Measurements from ENCODE around the gene SLC25A21. TPM values are rescaled to one million over a fixed set of nuclear protein-coding genes. Genes with fewer than 3 reads are reported as not detected.

SLC25A21 gene
- total RNA-seq, 4 donors from 2014 or later: 0.67 to 2.1 (median 0.91) TPM

GRCh38 chr14:36674659-36675058, 497.7 kb downstream of the SLC25A21 start:
- peaks cover 0 to 65% (median 0%) of the 10 kb centered on the region in 4 donors for H3K27me3 ChIP-seq
- peak overlapping the region in 3 of 4 donors; percentile 2 to 18 (median 10) for H3K4me3 ChIP-seq
- peaks cover 0 to 76% (median 0%) of the 10 kb centered on the region in 3 donors for H3K4me1 ChIP-seq
- TF ChIP-seq POLR2A (IDR thresholded peaks at IDR 0.05): no peak
- no peak for TF ChIP-seq CTCF (IDR thresholded peaks at IDR 0.05)
- DNase-seq: no peak
- intact Hi-C loops (cut with DNase I): no loop called here
- H3K36me3 ChIP-seq: peaks cover 0 to 38% (median 0%) of the 10 kb centered on the region in 3 donors
- H3K9me3 ChIP-seq: no peaks in the 10 kb centered on the region
- H3K27ac ChIP-seq: peak overlapping the region in 2 of 4 donors; percentile 94 to 96
- WGBS, 2 donors: 37 to 47% methylated on average over 3 of the region's 3 CpGs

GRCh38 chr14:36672095-36672494, 500.3 kb downstream of the SLC25A21 start:
- intact Hi-C loops (cut with DNase I): no loop called here
- peak overlapping the region in 3 of 4 donors; percentile 3 to 31 (median 8) for H3K4me3 ChIP-seq
- H3K27ac ChIP-seq: peak overlapping the region in 3 of 4 donors; percentile 55 to 96 (median 94)
- TF ChIP-seq CTCF (IDR thresholded peaks at IDR 0.05) (no peak), POLR2A (IDR thresholded peaks at IDR 0.05) (no peak)
- H3K36me3 ChIP-seq: peaks cover 0 to 15% (median 0%) of the 10 kb centered on the region in 3 donors
- no peaks in the 10 kb centered on the region for H3K9me3 ChIP-seq
- peaks cover 0 to 70% (median 0%) of the 10 kb centered on the region in 3 donors for H3K4me1 ChIP-seq
- H3K27me3 ChIP-seq: peaks cover 0 to 88% (median 0%) of the 10 kb centered on the region in 4 donors
- WGBS, 2 donors: 25 to 48% methylated on average over 4 of the region's 4 CpGs
- no peak for DNase-seq

- Histone ChIP-seq H3K27ac (peak overlapping the region in 2 of 4 donors; percentile 94 to 96), H3K9me3 (no peaks in the 10 kb centered on the region), H3K4me3 (peak overlapping the region in 3 of 4 donors; percentile 15 to 75 (median 31)), H3K27me3 (peaks cover 0 to 94% (median 6%) of the 10 kb centered on the region in 4 donors), H3K36me3 (peaks cover 0 to 15% (median 0%) of the 10 kb centered on the region in 3 donors), H3K4me1 (peaks cover 0 to 73% (median 6%) of the 10 kb centered on the region in 3 donors)
- 22 to 31% methylated on average over 3 of the region's 3 CpGs for WGBS, 2 donors
- TF ChIP-seq CTCF (IDR thresholded peaks at IDR 0.05): no peak
- TF ChIP-seq POLR2A (IDR thresholded peaks at IDR 0.05): no peak
- no peak for DNase-seq
- intact Hi-C loops (cut with DNase I): no loop called here
These were observed 501.3 kb downstream of the SLC25A21 start for GRCh38 chr14:36671149-36671548.

- Histone ChIP-seq H3K4me3 (peak overlapping the region; percentile 70 to 75 (median 71)), H3K9me3 (no peaks in the 10 kb centered on the region), H3K36me3 (peaks cover 0 to 39% (median 5%) of the 10 kb centered on the region in 3 donors), H3K27ac (peak overlapping the region; percentile 12 to 96 (median 94)), H3K4me1 (peaks cover 0 to 64% (median 22%) of the 10 kb centered on the region in 3 donors), H3K27me3 (peaks cover 0 to 96% (median 27%) of the 10 kb centered on the region in 4 donors)
- TF ChIP-seq CTCF (IDR thresholded peaks at IDR 0.05) (no peak), POLR2A (IDR thresholded peaks at IDR 0.05) (no peak)
- WGBS, 2 donors: 8 to 12% methylated on average over 4 of the region's 4 CpGs
- DNase-seq: no peak
- intact Hi-C loops (cut with DNase I): loop anchor here (10.0 kb wide), 1 partner anchor 277 kb away; no protein-coding TSS in a partner anchor
These were observed 504.7 kb downstream of the SLC25A21 start for GRCh38 chr14:36667679-36668078.

GRCh38 chr14:36666416-36667206, 505.8 kb downstream of the SLC25A21 start:
- no peak for DNase-seq
- no peaks in the 10 kb centered on the region for H3K9me3 ChIP-seq
- peak overlapping the region; percentile 85 to 96 (median 94) for H3K27ac ChIP-seq
- peak overlapping the region; percentile 70 to 75 (median 71) for H3K4me3 ChIP-seq
- H3K36me3 ChIP-seq: peaks cover 0 to 39% (median 5%) of the 10 kb centered on the region in 3 donors
- H3K4me1 ChIP-seq: peaks cover 0 to 64% (median 28%) of the 10 kb centered on the region in 3 donors
- intact Hi-C loops (cut with DNase I): loop anchor here (10.0 kb wide), 1 partner anchor 278 kb away; no protein-coding TSS in a partner anchor
- TF ChIP-seq CTCF (IDR thresholded peaks at IDR 0.05) (peak in 1 of 6 experiments; percentile 8), POLR2A (IDR thresholded peaks at IDR 0.05) (no peak)
- H3K27me3 ChIP-seq: peaks cover 0 to 97% (median 32%) of the 10 kb centered on the region in 4 donors
- 8 to 18% methylated on average over 2 to 22 of the region's 68 CpGs for WGBS, 2 donors

Data from esophagus squamous epithelium (tissue), 5 donors.